ENCODE data around the gene METTL8. TPM values are rescaled to one million over a fixed set of nuclear protein-coding genes. Genes with fewer than 3 reads are reported as not detected.

METTL8 gene
- polyA plus RNA-seq, 1 of the 3 experiments (the other 2 are of a cell fraction) = 5.1 TPM

DNA sequence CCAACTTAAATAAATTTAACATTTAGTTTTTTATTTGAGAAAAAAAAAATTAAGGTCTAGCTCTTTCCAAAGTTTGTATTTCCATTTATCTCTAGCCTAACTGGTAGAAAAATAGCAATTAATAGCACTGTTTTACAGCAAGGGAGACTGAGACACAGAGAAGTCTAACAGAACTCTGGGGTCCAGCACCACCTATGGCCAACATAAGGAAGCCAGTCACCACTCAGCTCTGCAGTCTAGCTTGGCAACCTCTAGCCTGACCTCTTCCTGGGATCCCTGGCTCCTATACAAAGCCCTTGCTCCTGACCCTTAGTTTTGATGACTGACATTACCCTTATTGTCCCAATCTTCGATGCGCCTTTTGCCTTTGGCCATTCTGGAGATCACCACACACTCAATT, 159.0 kb downstream of the METTL8 start:
- Histone ChIP-seq H3K79me2 (ENCODE audit: insufficient read depth) (no peaks in the 10 kb centered on the region), H3K9ac (no peak overlapping the region), H3K4me3 (ENCODE audit: low read depth in 2 of 2, low read length in 1 of 2) (no peak overlapping the region), H4K20me1 (ENCODE audit: insufficient read depth) (no peaks in the 10 kb centered on the region), H3K27me3 (ENCODE audit: insufficient read depth) (no peaks in the 10 kb centered on the region), H3K27ac (ENCODE audit: low read depth in 2 of 2, low read length in 1 of 2) (no peak overlapping the region), H3K36me3 (replicated peaks in 1 of 2; ENCODE audit: control insufficient read depth in 1 of 2, insufficient read depth in 2 of 2, low read length in 1 of 2) (no peaks in the 10 kb centered on the region), H3K4me2 (no peak overlapping the region), H2AFZ (ENCODE audit: low read depth) (no peak overlapping the region), H3K9me3 (no peaks in the 10 kb centered on the region), H3F3A (replicated peaks; ENCODE audit: insufficient read depth) (peaks cover 14% of the 10 kb centered on the region), H3K4me1 (ENCODE audit: control insufficient read depth in 1 of 2, insufficient read depth in 2 of 2, low read depth in 1 of 2, low read length in 1 of 2) (peaks cover 0 to 5% of the 10 kb centered on the region in 2 experiments; a peak in 1 of 4 replicates), H3K9me2 (no peaks in the 10 kb centered on the region)
- no peak for DNase-seq
- ChIA-PET POLR2A (no interaction called here), CTCF (no interaction called here)
- TF ChIP-seq RFX5 (IDR thresholded peaks at IDR 0.05; ENCODE audit: low read length) (no peak), MXI1 (IDR thresholded peaks at IDR 0.05; ENCODE audit: low read depth, low read length) (no peak), MEF2A (IDR thresholded peaks at IDR 0.05; ENCODE audit: borderline replicate concordance, low read depth) (no peak), USF1 (IDR thresholded peaks at IDR 0.05; ENCODE audit: borderline replicate concordance, low read depth) (no peak), USF2 (IDR thresholded peaks at IDR 0.05; ENCODE audit: borderline replicate concordance, low read depth, low read length) (no peak), TCF12 (IDR thresholded peaks at IDR 0.05) (no peak), JUND (IDR thresholded peaks at IDR 0.05) (no peak), TAF1 (IDR thresholded peaks at IDR 0.05; ENCODE audit: borderline replicate concordance, low read depth, low read length) (no peak), FOXM1 (IDR thresholded peaks at IDR 0.05; ENCODE audit: low read depth) (no peak), SIN3A (IDR thresholded peaks at IDR 0.05; ENCODE audit: borderline replicate concordance, low read depth, low read length) (no peak), EP300 (IDR thresholded peaks at IDR 0.05; ENCODE audit: borderline replicate concordance in 1 of 2, low read depth in 1 of 2, low read length in 1 of 2) (no peak), TEAD4 (IDR thresholded peaks at IDR 0.05; ENCODE audit: borderline replicate concordance, insufficient read depth) (no peak), RAD21 (IDR thresholded peaks at IDR 0.05; ENCODE audit: low read length) (no peak), GABPA (IDR thresholded peaks at IDR 0.05; ENCODE audit: low read depth) (no peak), CTCF (IDR thresholded peaks at IDR 0.05) (no peak)
- TF ChIP-seq, protein P1, sequence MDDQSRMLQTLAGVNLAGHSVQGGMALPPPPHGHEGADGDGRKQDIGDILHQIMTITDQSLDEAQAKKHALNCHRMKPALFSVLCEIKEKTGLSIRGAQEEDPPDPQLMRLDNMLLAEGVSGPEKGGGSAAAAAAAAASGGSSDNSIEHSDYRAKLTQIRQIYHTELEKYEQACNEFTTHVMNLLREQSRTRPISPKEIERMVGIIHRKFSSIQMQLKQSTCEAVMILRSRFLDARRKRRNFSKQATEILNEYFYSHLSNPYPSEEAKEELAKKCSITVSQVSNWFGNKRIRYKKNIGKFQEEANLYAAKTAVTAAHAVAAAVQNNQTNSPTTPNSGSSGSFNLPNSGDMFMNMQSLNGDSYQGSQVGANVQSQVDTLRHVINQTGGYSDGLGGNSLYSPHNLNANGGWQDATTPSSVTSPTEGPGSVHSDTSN (IDR thresholded peaks at IDR 0.05) = no peak
- TF ChIP-seq, protein P2, sequence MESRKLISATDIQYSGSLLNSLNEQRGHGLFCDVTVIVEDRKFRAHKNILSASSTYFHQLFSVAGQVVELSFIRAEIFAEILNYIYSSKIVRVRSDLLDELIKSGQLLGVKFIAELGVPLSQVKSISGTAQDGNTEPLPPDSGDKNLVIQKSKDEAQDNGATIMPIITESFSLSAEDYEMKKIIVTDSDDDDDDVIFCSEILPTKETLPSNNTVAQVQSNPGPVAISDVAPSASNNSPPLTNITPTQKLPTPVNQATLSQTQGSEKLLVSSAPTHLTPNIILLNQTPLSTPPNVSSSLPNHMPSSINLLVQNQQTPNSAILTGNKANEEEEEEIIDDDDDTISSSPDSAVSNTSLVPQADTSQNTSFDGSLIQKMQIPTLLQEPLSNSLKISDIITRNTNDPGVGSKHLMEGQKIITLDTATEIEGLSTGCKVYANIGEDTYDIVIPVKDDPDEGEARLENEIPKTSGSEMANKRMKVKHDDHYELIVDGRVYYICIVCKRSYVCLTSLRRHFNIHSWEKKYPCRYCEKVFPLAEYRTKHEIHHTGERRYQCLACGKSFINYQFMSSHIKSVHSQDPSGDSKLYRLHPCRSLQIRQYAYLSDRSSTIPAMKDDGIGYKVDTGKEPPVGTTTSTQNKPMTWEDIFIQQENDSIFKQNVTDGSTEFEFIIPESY (IDR thresholded peaks at IDR 0.05; ENCODE audit: borderline replicate concordance, low read depth) = no peak
- TF ChIP-seq, protein P3, sequence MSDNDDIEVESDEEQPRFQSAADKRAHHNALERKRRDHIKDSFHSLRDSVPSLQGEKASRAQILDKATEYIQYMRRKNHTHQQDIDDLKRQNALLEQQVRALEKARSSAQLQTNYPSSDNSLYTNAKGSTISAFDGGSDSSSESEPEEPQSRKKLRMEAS (IDR thresholded peaks at IDR 0.05; ENCODE audit: low read depth) = no peak
- WGBS (ENCODE audit: low lambda C conversion rate) = 100% methylated on average over 2 of the region's 2 CpGs
